Nucleus accumbens (tissue), 56 donors: ENCODE data around the gene ATOH7.

Source experiments
- DNase-seq, 56 donors: peaks; one replicate each; lab custom pipeline; 2025; lab: John Stamatoyannopoulos, UW

Gene ATOH7

DNA sequence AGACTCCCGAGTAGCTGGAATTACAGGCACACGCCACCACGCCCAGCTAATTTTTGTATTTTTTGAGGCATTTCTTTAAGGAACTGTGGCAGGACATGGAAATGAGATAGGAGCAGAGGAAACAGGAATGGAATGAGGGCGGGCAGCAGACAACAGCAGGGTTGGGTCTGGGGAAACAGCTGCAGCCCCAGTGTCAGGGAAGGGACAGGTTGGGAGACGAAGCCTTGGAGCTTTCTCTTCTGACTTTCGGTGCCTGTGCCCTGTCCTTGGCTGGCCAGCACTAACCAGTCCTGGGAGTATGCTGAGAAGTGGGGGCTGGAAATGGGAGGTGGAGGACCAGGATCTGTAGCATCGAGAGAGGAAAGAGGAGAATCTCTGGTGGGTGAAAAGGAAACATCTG is 47.4 kb downstream of the ATOH7 start:
- DNase-seq = no peak
